ENCODE measurements around the gene EIF3B. TPM values are rescaled to one million over a fixed set of nuclear protein-coding genes. Genes with fewer than 3 reads are reported as not detected.
"Not testable (repeated sequence)": the region's sequence is repeated elsewhere in the genome, so short reads cannot be mapped to it uniquely, and the experiment has no call there.

The EIF3B gene
- total and polyA plus RNA-seq, 4 donors, result 82.5 to 133 (median 96.0) TPM

- DNase-seq (no peak), ATAC-seq (ENCODE audit: insufficient read depth, low FRiP score) (no peak)
- no peak overlapping the region for H3K4me3 ChIP-seq
- H3K36me3 ChIP-seq (ENCODE audit: control insufficient read depth in 4 of 4, insufficient read depth in 4 of 4, low read length in 4 of 4), result peaks cover 8 to 48% (median 21%) of the 10 kb centered on the region in 4 donors
- no peak overlapping the region for H3K27ac ChIP-seq (ENCODE audit: low read depth in 1 of 2, low read length in 1 of 2)
- TF ChIP-seq CTCF (IDR thresholded peaks at IDR 0.05; ENCODE audit: control extremely low read depth, extremely low read depth), result no peak
- no peak overlapping the region for H3K9ac ChIP-seq (ENCODE audit: insufficient read depth in 1 of 2, low read length in 2 of 2)
- no peaks in the 10 kb centered on the region for H3K27me3 ChIP-seq (ENCODE audit: control insufficient read depth in 3 of 3, insufficient read depth in 3 of 3, low read length in 2 of 3)
- no peaks in the 10 kb centered on the region for H3K9me3 ChIP-seq (ENCODE audit: control insufficient read depth in 4 of 4, insufficient read depth in 3 of 4, low read length in 3 of 4)
- WGBS, 2 donors, result 90 to 92% methylated on average over 21 of the region's 21 CpGs
- H3K4me1 ChIP-seq (ENCODE audit: control insufficient read depth in 5 of 5, insufficient read depth in 5 of 5, low read length in 5 of 5), result no peaks in the 10 kb centered on the region
Measured at GRCh38 chr7:2381881-2382509, 27.4 kb downstream of the EIF3B start.

- H3K36me3 ChIP-seq (ENCODE audit: control insufficient read depth in 4 of 4, insufficient read depth in 4 of 4, low read length in 4 of 4), result peaks cover 8 to 39% (median 19%) of the 10 kb centered on the region in 4 donors
- H3K9ac ChIP-seq (ENCODE audit: insufficient read depth in 1 of 2, low read length in 2 of 2), result no peak overlapping the region
- H3K4me3 ChIP-seq, result no peak overlapping the region
- peaks cover 0 to 6% (median 0%) of the 10 kb centered on the region in 5 donors for H3K4me1 ChIP-seq (ENCODE audit: control insufficient read depth in 5 of 5, insufficient read depth in 5 of 5, low read length in 5 of 5)
- H3K27me3 ChIP-seq (ENCODE audit: control insufficient read depth in 3 of 3, insufficient read depth in 3 of 3, low read length in 2 of 3), result no peaks in the 10 kb centered on the region
- no peak for ATAC-seq (ENCODE audit: insufficient read depth, low FRiP score)
- no peak for TF ChIP-seq CTCF (IDR thresholded peaks at IDR 0.05; ENCODE audit: control extremely low read depth, extremely low read depth)
- DNase-seq, result no peak
- WGBS, 2 donors, result 90 to 91% methylated on average over 27 to 29 of the region's 29 CpGs
- no peaks in the 10 kb centered on the region for H3K9me3 ChIP-seq (ENCODE audit: control insufficient read depth in 4 of 4, insufficient read depth in 3 of 4, low read length in 3 of 4)
- no peak overlapping the region for H3K27ac ChIP-seq (ENCODE audit: low read depth in 1 of 2, low read length in 1 of 2)
Measured at GRCh38 chr7:2383543-2384274, 29.1 kb downstream of the EIF3B start.

- peaks cover 0 to 6% (median 0%) of the 10 kb centered on the region in 5 donors for H3K4me1 ChIP-seq (ENCODE audit: control insufficient read depth in 5 of 5, insufficient read depth in 5 of 5, low read length in 5 of 5)
- peaks cover 4 to 30% (median 12%) of the 10 kb centered on the region in 4 donors for H3K36me3 ChIP-seq (ENCODE audit: control insufficient read depth in 4 of 4, insufficient read depth in 4 of 4, low read length in 4 of 4)
- ATAC-seq (ENCODE audit: insufficient read depth, low FRiP score) (no peak), DNase-seq (no peak)
- no peak overlapping the region for H3K27ac ChIP-seq (ENCODE audit: low read depth in 1 of 2, low read length in 1 of 2)
- no peak overlapping the region for H3K4me3 ChIP-seq
- no peaks in the 10 kb centered on the region for H3K9me3 ChIP-seq (ENCODE audit: control insufficient read depth in 4 of 4, insufficient read depth in 3 of 4, low read length in 3 of 4)
- TF ChIP-seq CTCF (IDR thresholded peaks at IDR 0.05; ENCODE audit: control extremely low read depth, extremely low read depth), result no peak
- H3K27me3 ChIP-seq (ENCODE audit: control insufficient read depth in 3 of 3, insufficient read depth in 3 of 3, low read length in 2 of 3), result no peaks in the 10 kb centered on the region
- no peak overlapping the region for H3K9ac ChIP-seq (ENCODE audit: insufficient read depth in 1 of 2, low read length in 2 of 2)
- WGBS, 2 donors, result 73 to 83% methylated on average over 19 of the region's 19 CpGs
Measured at GRCh38 chr7:2384354-2385243, 30.0 kb downstream of the EIF3B start.

GRCh38 chr7:2386122-2386521 lies 31.5 kb downstream of the EIF3B start:
- H3K27me3 ChIP-seq (ENCODE audit: control insufficient read depth in 3 of 3, insufficient read depth in 3 of 3, low read length in 2 of 3); ATAC-seq (ENCODE audit: insufficient read depth, low FRiP score); H3K4me1 ChIP-seq (ENCODE audit: control insufficient read depth in 5 of 5, insufficient read depth in 5 of 5, low read length in 5 of 5); DNase-seq; H3K4me3 ChIP-seq; H3K9me3 ChIP-seq (ENCODE audit: control insufficient read depth in 4 of 4, insufficient read depth in 3 of 4, low read length in 3 of 4); H3K9ac ChIP-seq (ENCODE audit: insufficient read depth in 1 of 2, low read length in 2 of 2); H3K27ac ChIP-seq (ENCODE audit: low read depth in 1 of 2, low read length in 1 of 2): not testable (repeated sequence)
- H3K36me3 ChIP-seq (ENCODE audit: control insufficient read depth in 4 of 4, insufficient read depth in 4 of 4, low read length in 4 of 4), result peaks cover 0 to 16% (median 2%) of the 10 kb centered on the region in 4 donors
- whole genome bisulfite sequencing, 2 donors, result 94 to 96% methylated on average over 9 of the region's 9 CpGs

All from lung (tissue), 12 donors.